GM23248 (cell line): ENCODE data around the gene TBC1D23. TPM values are rescaled to one million over a fixed set of nuclear protein-coding genes. Genes with fewer than 3 reads are reported as not detected.
"Not testable (repeated sequence)": the region's sequence is repeated elsewhere in the genome, so short reads cannot be mapped to it uniquely, and the experiment has no call there.

Experiments used
- DNase-seq: peaks from one replicate; pipeline ENCODE4 v3.0.0-alpha.2; 2015
- H2AFZ ChIP-seq: fragments of 200-600 bp; sonication (generic); 2 replicates; pipeline ENCODE4 v1.6.1; 2016; ENCODE audit warnings: antibody characterized with exemption
- H3F3A ChIP-seq: fragments of 200-600 bp; sonication (generic); 2 replicates; pipeline ENCODE4 v1.6.1; 2016; ENCODE audit warnings: mild to moderate bottlenecking, antibody characterized with exemption, mixed run types; ENCODE audit not compliant: insufficient read depth
- H3K27ac ChIP-seq: fragments of 200-600 bp; sonication (generic); 2 replicates; pipeline ENCODE4 v1.5.1; 2016; ENCODE audit warnings: mild to moderate bottlenecking
- H3K27me3 ChIP-seq: fragments of 200-600 bp; sonication (generic); replicated peaks from 2 replicates; pipeline ENCODE4 v1.6.1; 2016; ENCODE audit warnings: mild to moderate bottlenecking; ENCODE audit not compliant: insufficient read depth
- H3K36me3 ChIP-seq: fragments of 200-600 bp; sonication (generic); 2 replicates; pipeline ENCODE4 v1.6.1; 2016; ENCODE audit warnings: low read depth, mild to moderate bottlenecking
- H3K4me1 ChIP-seq: fragments of 200-600 bp; sonication (generic); 2 replicates; pipeline ENCODE4 v1.6.1; 2016; ENCODE audit warnings: mild to moderate bottlenecking; ENCODE audit not compliant: insufficient read depth
- H3K4me2 ChIP-seq: fragments of 200-600 bp; sonication (generic); one replicate; pipeline ENCODE4 v1.6.1; 2016; ENCODE audit warnings: mild to moderate bottlenecking; ENCODE audit not compliant: unreplicated experiment
- H3K4me3 ChIP-seq: fragments of 200-600 bp; sonication (generic); 2 replicates; pipeline ENCODE4 v1.5.1; 2016; ENCODE audit warnings: mild to moderate bottlenecking
- H3K79me2 ChIP-seq: fragments of 200-600 bp; sonication (generic); 2 replicates; pipeline ENCODE4 v1.6.1; 2016; ENCODE audit warnings: mild to moderate bottlenecking; ENCODE audit not compliant: insufficient read depth
- H3K9ac ChIP-seq: fragments of 200-600 bp; sonication (generic); 2 replicates; pipeline ENCODE4 v1.6.1; 2016; ENCODE audit warnings: mild to moderate bottlenecking
- H3K9me2 ChIP-seq: fragments of 200-600 bp; sonication (generic); 2 replicates; pipeline ENCODE4 v1.6.1; 2016; ENCODE audit warnings: mixed run types, mild to moderate bottlenecking, moderate library complexity; ENCODE audit not compliant: insufficient read depth
- H3K9me3 ChIP-seq: fragments of 200-600 bp; sonication (generic); one replicate; pipeline ENCODE4 v1.6.1; 2017; ENCODE audit warnings: low read depth
- H4K20me1 ChIP-seq: fragments of 200-600 bp; sonication (generic); 2 replicates; pipeline ENCODE4 v1.6.0; 2016; ENCODE audit not compliant: insufficient read depth
- EZH2 ChIP-seq: fragments of 200-600 bp; sonication (generic); IDR thresholded peaks from 2 replicates; pipeline ENCODE4 v1.6.1; 2018; ENCODE audit warnings: antibody characterized with exemption, mild to moderate bottlenecking; ENCODE audit not compliant: insufficient read depth, poor library complexity, severe bottlenecking
- EZH2phosphoT487 ChIP-seq: fragments of 200-600 bp; sonication (generic); IDR thresholded peaks from 2 replicates; pipeline ENCODE4 v1.6.1; 2018; ENCODE audit warnings: antibody characterized with exemption, moderate library complexity, mild to moderate bottlenecking, low read depth; ENCODE audit not compliant: insufficient read depth
- WGBS, 2 experiments: methylation state at CpG; one replicate each; pipeline ENCODE4 v1.1.6; 2015 to 2017; ENCODE audit warnings: low lambda C conversion rate in 2 of 2, low coverage in 1 of 2; ENCODE audit errors: missing lambda C conversion rate in 2 of 2; 5-methylcytosine and 5-hydroxymethylcytosine counted together
- in situ Hi-C: fragments of 300-500 bp; cut with MboI; formaldehyde crosslinking; loops from 2 replicates; pipeline ENCODE4 v1.15.0; 2020
- polyA plus RNA-seq: library from polyadenylated mRNA; unstranded; fragments of >200 nt; fragmentation: Nextera tagmentation; extraction: Ambion mirVana; gene quantifications from 2 replicates; pipeline ENCODE4 v1.2.1, GENCODE V29; 2016
- total RNA-seq: library from RNA; depleted of rRNA; stranded (reverse); fragments of >200 nt; shearing (Covaris generic); gene quantifications from 2 replicates; pipeline ENCODE4 v1.2.3, GENCODE V29; 2014

TBC1D23 gene
- total and polyA plus RNA-seq, 2 experiments from 2014 or later: 54.1 to 82.5 TPM

DNA sequence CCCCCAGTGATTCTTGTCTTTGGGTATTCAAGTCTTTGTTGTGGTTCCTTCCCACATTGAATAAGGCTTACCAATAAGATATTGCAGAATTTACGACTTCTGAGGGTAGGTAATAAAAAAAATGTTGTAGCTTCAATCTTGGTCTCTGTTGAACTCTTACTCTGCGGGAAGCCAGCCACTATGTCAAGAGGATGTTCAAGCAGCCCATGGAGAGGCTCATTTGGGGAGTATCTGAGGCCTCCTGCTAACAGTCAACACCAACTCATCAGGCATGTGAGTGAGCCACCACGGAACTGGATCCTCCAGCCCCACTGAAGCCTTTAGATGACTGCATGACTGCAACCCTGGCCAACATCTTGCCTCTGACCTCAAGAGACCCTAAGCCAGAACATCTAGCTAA is 3.2 kb upstream of the TBC1D23 start:
- in situ Hi-C loops: no loop called here
- 7 to 16% methylated on average over 3 of the region's 3 CpGs for WGBS, 2 experiments

DNA sequence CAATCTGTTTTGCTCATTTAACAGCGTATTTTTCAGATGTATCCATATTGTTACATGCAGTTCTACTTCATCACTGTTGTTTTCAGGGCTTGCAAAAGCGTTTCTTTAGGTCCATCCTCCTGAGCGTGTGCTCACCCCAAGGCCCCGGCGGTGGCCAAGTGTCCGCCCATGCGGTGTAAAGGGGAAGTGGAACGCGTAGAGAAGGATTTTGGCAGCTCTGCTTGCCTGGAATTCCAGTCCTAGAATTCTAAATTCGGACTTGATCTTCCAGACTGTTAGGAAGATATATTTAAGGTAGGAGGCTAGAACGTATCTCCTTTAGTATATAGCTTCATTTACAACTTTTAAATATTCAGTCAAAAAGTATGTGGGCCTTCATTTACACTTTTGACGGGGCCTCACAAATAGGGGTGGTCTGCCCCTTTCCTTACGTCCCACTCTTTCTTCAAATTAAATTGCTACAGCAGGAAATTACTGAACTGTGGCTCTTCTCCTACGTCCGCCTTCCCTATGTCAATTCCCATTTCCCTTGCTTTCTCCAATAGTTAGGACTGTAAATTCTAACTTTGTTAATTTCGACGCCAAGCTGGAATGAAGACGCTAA is 609 bp upstream of the TBC1D23 start:
- Histone ChIP-seq H3F3A (peaks cover 51% of the 10 kb centered on the region), H4K20me1 (no peaks in the 10 kb centered on the region), H2AFZ (peak overlapping the region; percentile 88), H3K9ac (peak overlapping the region; percentile 72), H3K4me1 (peaks cover 71% of the 10 kb centered on the region), H3K27me3 (no peaks in the 10 kb centered on the region), H3K9me2 (no peaks in the 10 kb centered on the region), H3K4me2 (peak overlapping the region; percentile 73), H3K27ac (peak overlapping the region; percentile 99), H3K4me3 (peak overlapping the region; percentile 94), H3K9me3 (no peaks in the 10 kb centered on the region), H3K36me3 (no peaks in the 10 kb centered on the region), H3K79me2 (peaks cover 39% of the 10 kb centered on the region)
- TF ChIP-seq EZH2phosphoT487 (no peak), EZH2 (no peak)
- peak; percentile 73 for DNase-seq
- WGBS, 2 experiments: 13 to 14% methylated on average over 18 of the region's 18 CpGs
- in situ Hi-C loops: no loop called here

More for the DNA sequence above, 3.2 kb upstream of the TBC1D23 start:
- peak; percentile 88 for DNase-seq
- H2AFZ ChIP-seq: no peak overlapping the region
- H3K4me2 ChIP-seq: peak overlapping the region; percentile 64
- H3K9ac ChIP-seq: peak overlapping the region; percentile 43
- H4K20me1 ChIP-seq: no peaks in the 10 kb centered on the region
- no peaks in the 10 kb centered on the region for H3K9me2 ChIP-seq
- no peaks in the 10 kb centered on the region for H3K27me3 ChIP-seq
- no peaks in the 10 kb centered on the region for H3K36me3 ChIP-seq
- H3K9me3 ChIP-seq: no peaks in the 10 kb centered on the region
- 0 out of 2 replicates have a peak, but pooled peaks have one; percentile 40 for TF ChIP-seq EZH2phosphoT487
- TF ChIP-seq EZH2: no peak
- H3K4me1 ChIP-seq: peaks cover 47% of the 10 kb centered on the region
- H3K79me2 ChIP-seq: peaks cover 13% of the 10 kb centered on the region
- peak overlapping the region; percentile 69 for H3K27ac ChIP-seq
- peak overlapping the region; percentile 31; the same call in 1 of the 2 replicates for H3K4me3 ChIP-seq
- peaks cover 35% of the 10 kb centered on the region for H3F3A ChIP-seq

DNA sequence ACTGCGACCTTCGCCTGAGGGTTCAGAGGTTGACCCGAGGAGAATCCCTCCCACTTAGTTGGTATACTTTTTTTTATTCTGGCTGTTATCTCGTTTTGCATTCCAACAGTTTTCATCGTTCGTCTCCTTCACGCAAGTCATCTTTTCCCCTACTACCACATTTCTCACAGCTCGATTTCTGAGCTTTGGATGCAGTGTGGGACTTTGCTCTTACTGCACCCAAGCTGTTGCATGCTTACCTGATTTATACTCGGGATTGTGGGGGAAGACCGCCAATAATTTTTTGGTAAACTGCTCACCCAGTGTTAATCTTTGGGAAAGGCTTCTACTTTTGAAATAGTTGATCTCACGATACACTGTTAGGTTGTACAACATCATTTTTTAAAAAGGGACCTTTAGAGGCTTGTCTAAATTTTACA is 702 bp downstream of the TBC1D23 start:
- Histone ChIP-seq H3F3A (peaks cover 48% of the 10 kb centered on the region), H4K20me1 (no peaks in the 10 kb centered on the region), H3K27me3 (no peaks in the 10 kb centered on the region), H3K27ac (peak overlapping the region; percentile 99), H3K9me2 (no peaks in the 10 kb centered on the region), H3K9ac (peak overlapping the region; percentile 98), H3K36me3 (no peaks in the 10 kb centered on the region), H3K4me3 (peak overlapping the region; percentile 94), H3K9me3 (no peaks in the 10 kb centered on the region), H2AFZ (no peak overlapping the region), H3K79me2 (peaks cover 52% of the 10 kb centered on the region), H3K4me2 (peak overlapping the region; percentile 90), H3K4me1 (peaks cover 74% of the 10 kb centered on the region)
- no peak for TF ChIP-seq EZH2
- no peak for TF ChIP-seq EZH2phosphoT487
- in situ Hi-C loops: no loop called here
- no peak for DNase-seq
- 0% methylated on average over 11 of the region's 11 CpGs for WGBS, 2 experiments

DNA sequence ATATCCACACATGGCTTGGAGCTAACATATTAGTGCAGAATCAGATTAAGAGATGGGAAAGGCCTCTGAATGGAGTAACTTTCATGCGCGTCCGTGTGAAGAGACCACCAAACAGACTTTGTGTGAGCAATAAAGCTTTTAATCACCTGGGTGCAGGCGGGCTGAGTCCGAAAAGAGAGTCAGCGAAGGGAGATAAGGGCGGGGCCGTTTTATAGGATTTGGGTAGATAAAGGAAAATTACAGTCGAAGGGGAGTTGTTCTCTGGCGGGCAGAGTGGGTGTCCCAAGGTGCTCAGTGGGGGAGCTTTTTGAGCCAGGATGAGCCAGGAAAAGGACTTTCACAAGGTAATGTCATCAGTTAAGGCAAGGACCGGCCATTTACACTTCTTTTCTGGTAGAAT is 2.1 kb downstream of the TBC1D23 start:
- H3K9me2 ChIP-seq, H3K27me3 ChIP-seq, DNase-seq, H3K36me3 ChIP-seq, H3K9me3 ChIP-seq, H4K20me1 ChIP-seq, H2AFZ ChIP-seq, in situ Hi-C loops: not testable (repeated sequence)
- H3F3A ChIP-seq: peaks cover 46% of the 10 kb centered on the region
- peak overlapping the region; percentile 64 for H3K4me3 ChIP-seq
- peaks cover 66% of the 10 kb centered on the region for H3K79me2 ChIP-seq
- H3K4me2 ChIP-seq: peak overlapping the region; percentile 80
- WGBS, 2 experiments: 81 to 88% methylated on average over 11 of the region's 11 CpGs
- H3K4me1 ChIP-seq: peaks cover 74% of the 10 kb centered on the region
- H3K9ac ChIP-seq: peak overlapping the region; percentile 63; the same call in 1 of the 2 replicates
- H3K27ac ChIP-seq: peak overlapping the region; percentile 72
